Natural killer cell (primary cell): ENCODE data around the gene SLC35A5. TPM values are rescaled to one million over a fixed set of nuclear protein-coding genes. Genes with fewer than 3 reads are reported as not detected.

Experiments used
- ATAC-seq, 3 donors: fragments of 150-1000 bp in 2 of 3; fragments of 200-7000 bp in 1 of 3; cut with Tn5 transposase; 1 replicate in 1 of 3; 2 replicates in 2 of 3; pipeline ENCODE4 v1.10.0; 2021; ENCODE audit warnings: mild to moderate bottlenecking in 2 of 3, moderate library complexity in 2 of 3
- DNase-seq, 2 donors: peaks; one replicate each; pipeline versions ENCODE4 v3.0.0 to v3.0.0-alpha.2; 2013 to 2021; ENCODE audit warnings: mixed read lengths in 1 of 2
- H3K27ac ChIP-seq: one replicate; pipeline ENCODE4 v1.5.1; 2013; ENCODE audit warnings: mild to moderate bottlenecking, low read length
- H3K27me3 ChIP-seq: one replicate; pipeline ENCODE4 v1.6.1; 2013; ENCODE audit warnings: low read length; ENCODE audit not compliant: control insufficient read depth, insufficient read depth
- H3K36me3 ChIP-seq: one replicate; pipeline ENCODE4 v1.6.1; 2013; ENCODE audit warnings: low read length; ENCODE audit not compliant: control insufficient read depth, insufficient read depth
- H3K4me1 ChIP-seq: one replicate; pipeline ENCODE4 v1.6.1; 2013; ENCODE audit warnings: low read length; ENCODE audit not compliant: control insufficient read depth, insufficient read depth
- H3K4me3 ChIP-seq: one replicate; pipeline ENCODE4 v1.5.1; 2013; ENCODE audit warnings: low read length
- H3K9me3 ChIP-seq: one replicate; pipeline ENCODE4 v1.6.1; 2013; ENCODE audit warnings: low read length; ENCODE audit not compliant: control insufficient read depth, insufficient read depth
- H3K27ac Mint-ChIP-seq, 2 donors: one replicate each; pipeline ENCODE4 v1.8.0; 2022; ENCODE audit warnings: mild to moderate bottlenecking in 2 of 2, mixed read lengths in 2 of 2, moderate library complexity in 1 of 2
- H3K27me3 Mint-ChIP-seq, 2 donors: one replicate each; pipeline ENCODE4 v1.8.0; 2022; ENCODE audit warnings: low read depth in 2 of 2, mixed read lengths in 2 of 2
- H3K36me3 Mint-ChIP-seq: one replicate; pipeline ENCODE4 v1.8.0; 2022; ENCODE audit warnings: mixed read lengths
- H3K4me1 Mint-ChIP-seq, 2 donors: one replicate each; pipeline ENCODE4 v1.8.0; 2022; ENCODE audit warnings: mixed read lengths in 2 of 2
- H3K4me3 Mint-ChIP-seq: one replicate; pipeline ENCODE4 v1.8.0; 2022; ENCODE audit warnings: mild to moderate bottlenecking, moderate library complexity, mixed read lengths
- H3K9me3 Mint-ChIP-seq, 2 donors: one replicate each; pipeline ENCODE4 v1.8.0; 2022; ENCODE audit warnings: mixed read lengths in 2 of 2
- CTCF ChIP-seq: fragments of 200-600 bp; IDR thresholded peaks from one replicate; pipeline ENCODE4 v1.8.0; 2022; ENCODE audit warnings: antibody characterized with exemption
- WGBS: methylation state at CpG from one replicate; pipeline ENCODE4 v1.1.7; 2013; ENCODE audit warnings: missing lambda C conversion rate; ENCODE audit not compliant: insufficient coverage; 5-methylcytosine and 5-hydroxymethylcytosine counted together
- intact Hi-C: fragments of 100-400 bp; cut with micrococcal nuclease; formaldehyde crosslinking; loops from one replicate; pipeline ENCODE4 v1.14.2; 2022
- total RNA-seq, 4 donors: library from RNA; stranded (reverse); fragments of 120-200 nt in 1 of 4; gene quantifications; one replicate each; pipeline versions ENCODE4 v1.2.3 to v1.2.4, GENCODE V29; 2013 to 2022

The SLC35A5 gene
- total RNA-seq, 3 donors from 2014 or later (not counting 1 experiment from before 2014, with no cell fraction given) = 10.5 to 17.4 (median 11.2) TPM

GRCh38 chr3:112587336-112587735 is 25.5 kb downstream of the SLC35A5 start:
- DNase-seq = no peak
- H3K4me1 ChIP-seq = no peaks in the 10 kb centered on the region
- Mint-ChIP-seq H3K4me3 (no peak overlapping the region), H3K27ac (no peak overlapping the region), H3K4me1 (peaks cover 3 to 14% of the 10 kb centered on the region in 2 donors), H3K36me3 (peaks cover 43% of the 10 kb centered on the region), H3K27me3 (no peaks in the 10 kb centered on the region), H3K9me3 (no peaks in the 10 kb centered on the region)
- ATAC-seq = no peak
- intact Hi-C loops = no loop called here
- WGBS = no CpG with 5 or more reads among the region's 1 CpG
- H3K9me3 ChIP-seq = no peaks in the 10 kb centered on the region
- no peak overlapping the region for H3K4me3 ChIP-seq
- no peak overlapping the region for H3K27ac ChIP-seq
- no peaks in the 10 kb centered on the region for H3K27me3 ChIP-seq
- peaks cover 43% of the 10 kb centered on the region for H3K36me3 ChIP-seq
- TF ChIP-seq CTCF = no peak

DNA sequence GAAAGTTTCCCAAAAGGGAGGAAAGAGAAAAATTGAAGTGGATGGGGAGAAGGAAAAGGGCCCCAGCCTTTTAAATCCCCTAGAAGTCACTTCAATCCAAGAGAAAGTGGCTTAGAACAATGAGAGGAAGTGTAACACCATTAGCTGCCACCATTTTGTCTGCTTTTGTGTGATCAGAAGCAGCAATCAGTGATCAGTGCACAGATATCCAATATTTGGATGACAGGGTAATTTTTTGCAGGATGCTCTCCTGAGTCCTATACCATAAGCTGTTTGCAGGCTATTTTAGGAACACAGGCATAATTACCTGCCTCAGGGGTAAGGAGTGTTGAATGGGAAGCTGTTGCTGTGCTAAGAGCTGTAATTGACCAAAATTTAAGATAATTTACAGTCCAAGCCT is 31.4 kb downstream of the SLC35A5 start:
- intact Hi-C loops = no loop called here
- no peak for ATAC-seq
- Mint-ChIP-seq H3K9me3 (peaks cover 0 to 2% of the 10 kb centered on the region in 2 donors), H3K4me1 (peaks cover 12 to 22% of the 10 kb centered on the region in 2 donors), H3K27ac (no peak overlapping the region), H3K4me3 (no peak overlapping the region), H3K27me3 (no peaks in the 10 kb centered on the region), H3K36me3 (peaks cover 34% of the 10 kb centered on the region)
- no peak for DNase-seq
- H3K27ac ChIP-seq = no peak overlapping the region
- H3K27me3 ChIP-seq = no peaks in the 10 kb centered on the region
- no peak for TF ChIP-seq CTCF
- H3K4me3 ChIP-seq = no peak overlapping the region
- peaks cover 13% of the 10 kb centered on the region for H3K36me3 ChIP-seq
- H3K4me1 ChIP-seq = no peaks in the 10 kb centered on the region
- no peaks in the 10 kb centered on the region for H3K9me3 ChIP-seq

GRCh38 chr3:112594856-112595255 is 33.0 kb downstream of the SLC35A5 start:
- Mint-ChIP-seq H3K4me1 (peaks cover 12 to 22% of the 10 kb centered on the region in 2 donors), H3K9me3 (peaks cover 0 to 2% of the 10 kb centered on the region in 2 donors), H3K36me3 (peaks cover 34% of the 10 kb centered on the region), H3K27ac (no peak overlapping the region), H3K4me3 (no peak overlapping the region), H3K27me3 (no peaks in the 10 kb centered on the region)
- DNase-seq (no peak), ATAC-seq (no peak)
- WGBS = no CpG with 5 or more reads among the region's 2 CpGs
- Histone ChIP-seq H3K9me3 (no peaks in the 10 kb centered on the region), H3K27ac (no peak overlapping the region), H3K4me1 (no peaks in the 10 kb centered on the region), H3K36me3 (peaks cover 11% of the 10 kb centered on the region), H3K4me3 (no peak overlapping the region), H3K27me3 (no peaks in the 10 kb centered on the region)
- TF ChIP-seq CTCF = no peak
- intact Hi-C loops = no loop called here

DNA sequence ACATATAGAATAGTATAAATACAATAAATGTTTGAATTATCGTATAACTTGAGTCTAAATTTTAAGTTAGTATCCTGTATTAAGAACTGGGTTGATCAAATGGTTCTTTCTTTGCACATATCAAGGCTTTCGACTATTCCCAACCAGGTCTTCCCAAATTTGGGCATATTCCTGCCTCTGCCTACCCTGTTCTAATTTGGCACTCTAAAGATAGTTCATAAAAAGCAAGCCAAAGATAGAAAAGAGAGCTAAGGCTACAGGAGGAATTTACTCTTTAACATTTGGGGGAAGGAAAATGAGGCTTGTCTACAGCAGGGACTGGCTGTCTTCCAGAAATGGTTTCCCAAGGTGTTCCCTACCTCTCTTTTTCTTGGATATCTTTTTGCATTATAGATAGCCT is 36.1 kb downstream of the SLC35A5 start:
- no peak overlapping the region for H3K27ac Mint-ChIP-seq
- intact Hi-C loops = no loop called here
- no peak for ATAC-seq
- H3K4me1 Mint-ChIP-seq = peaks cover 2% of the 10 kb centered on the region in 2 donors
- Histone ChIP-seq H3K4me1 (no peaks in the 10 kb centered on the region), H3K9me3 (no peaks in the 10 kb centered on the region), H3K27ac (no peak overlapping the region), H3K36me3 (peaks cover 6% of the 10 kb centered on the region), H3K4me3 (no peak overlapping the region), H3K27me3 (no peaks in the 10 kb centered on the region)
- peaks cover 15% of the 10 kb centered on the region for H3K36me3 Mint-ChIP-seq
- peaks cover 0 to under 1% of the 10 kb centered on the region in 2 donors for H3K9me3 Mint-ChIP-seq
- no peak for DNase-seq
- H3K4me3 Mint-ChIP-seq = no peak overlapping the region
- WGBS = 100% methylated on average over 1 of the region's 2 CpGs
- H3K27me3 Mint-ChIP-seq = no peaks in the 10 kb centered on the region
- no peak for TF ChIP-seq CTCF
